Mucosa of stomach (tissue), 1 donor: Measurements from ENCODE around the gene NPDC1.

Experiments used
- H3K27me3 ChIP-seq: one replicate; pipeline ENCODE4 v1.7.0; 2013; ENCODE audit warnings: mild to moderate bottlenecking, low read length; ENCODE audit not compliant: control insufficient read depth, insufficient read depth
- H3K36me3 ChIP-seq: one replicate; pipeline ENCODE4 v1.7.0; 2013; ENCODE audit warnings: low read length; ENCODE audit not compliant: control insufficient read depth, insufficient read depth
- H3K4me1 ChIP-seq: one replicate; pipeline ENCODE4 v1.7.0; 2013; ENCODE audit warnings: mild to moderate bottlenecking, low read length; ENCODE audit not compliant: control insufficient read depth, insufficient read depth
- H3K4me3 ChIP-seq: one replicate; pipeline ENCODE4 v1.7.0; 2013; ENCODE audit warnings: low read length
- H3K9ac ChIP-seq: one replicate; pipeline ENCODE4 v1.7.0; 2013; ENCODE audit warnings: mild to moderate bottlenecking, low read length, moderate library complexity
- H3K9me3 ChIP-seq: one replicate; pipeline ENCODE4 v1.7.0; 2013; ENCODE audit warnings: mild to moderate bottlenecking, low read length, moderate library complexity; ENCODE audit not compliant: control insufficient read depth
- donor health status: Pancreatic carcinoma.

NPDC1 gene

GRCh38 chr9:137021568-137021978 lies 24.4 kb downstream of the NPDC1 start:
- no peak overlapping the region for H3K4me3 ChIP-seq
- no peak overlapping the region for H3K9ac ChIP-seq

GRCh38 chr9:137020771-137021567 lies 25.0 kb downstream of the NPDC1 start:
- no peaks in the 10 kb centered on the region for H3K9me3 ChIP-seq
- H3K27me3 ChIP-seq = no peaks in the 10 kb centered on the region
- H3K4me1 ChIP-seq = peaks cover 30% of the 10 kb centered on the region
- no peaks in the 10 kb centered on the region for H3K36me3 ChIP-seq
- H3K4me3 ChIP-seq = no peak overlapping the region
- no peak overlapping the region for H3K9ac ChIP-seq

More at GRCh38 chr9:137021568-137021978, 24.4 kb downstream of the NPDC1 start:
- Histone ChIP-seq H3K4me1 (peaks cover 35% of the 10 kb centered on the region), H3K9me3 (no peaks in the 10 kb centered on the region), H3K36me3 (no peaks in the 10 kb centered on the region), H3K27me3 (no peaks in the 10 kb centered on the region)

GRCh38 chr9:137019891-137020683 lies 25.9 kb downstream of the NPDC1 start:
- no peaks in the 10 kb centered on the region for H3K36me3 ChIP-seq
- no peak overlapping the region for H3K9ac ChIP-seq
- no peaks in the 10 kb centered on the region for H3K27me3 ChIP-seq
- H3K4me1 ChIP-seq = peaks cover 21% of the 10 kb centered on the region
- H3K9me3 ChIP-seq = no peaks in the 10 kb centered on the region
- H3K4me3 ChIP-seq = no peak overlapping the region

- H3K9me3 ChIP-seq = no peaks in the 10 kb centered on the region
- H3K4me1 ChIP-seq = peaks cover 20% of the 10 kb centered on the region
- H3K27me3 ChIP-seq = no peaks in the 10 kb centered on the region
- no peak overlapping the region for H3K4me3 ChIP-seq
- no peak overlapping the region for H3K9ac ChIP-seq
- no peaks in the 10 kb centered on the region for H3K36me3 ChIP-seq
These were observed 27.0 kb downstream of the NPDC1 start for GRCh38 chr9:137018761-137019559.

GRCh38 chr9:137017791-137018497 lies 28.0 kb downstream of the NPDC1 start:
- no peaks in the 10 kb centered on the region for H3K27me3 ChIP-seq
- no peaks in the 10 kb centered on the region for H3K36me3 ChIP-seq
- no peak overlapping the region for H3K9ac ChIP-seq
- no peaks in the 10 kb centered on the region for H3K9me3 ChIP-seq
- no peak overlapping the region for H3K4me3 ChIP-seq
- peaks cover 17% of the 10 kb centered on the region for H3K4me1 ChIP-seq

- Histone ChIP-seq H3K9ac (no peak overlapping the region), H3K36me3 (no peaks in the 10 kb centered on the region), H3K4me1 (peaks cover 8% of the 10 kb centered on the region), H3K9me3 (no peaks in the 10 kb centered on the region), H3K27me3 (no peaks in the 10 kb centered on the region), H3K4me3 (no peak overlapping the region)
These were observed 28.9 kb downstream of the NPDC1 start for GRCh38 chr9:137017071-137017470.

- Histone ChIP-seq H3K4me3 (no peak overlapping the region), H3K9me3 (no peaks in the 10 kb centered on the region), H3K27me3 (no peaks in the 10 kb centered on the region), H3K9ac (no peak overlapping the region), H3K36me3 (no peaks in the 10 kb centered on the region), H3K4me1 (peaks cover 1% of the 10 kb centered on the region)
These were observed 29.5 kb downstream of the NPDC1 start for GRCh38 chr9:137016436-137016835.

- Histone ChIP-seq H3K4me3 (no peak overlapping the region), H3K27me3 (no peaks in the 10 kb centered on the region), H3K9me3 (no peaks in the 10 kb centered on the region), H3K4me1 (no peaks in the 10 kb centered on the region), H3K36me3 (no peaks in the 10 kb centered on the region), H3K9ac (no peak overlapping the region)
These were observed 30.0 kb downstream of the NPDC1 start for GRCh38 chr9:137015976-137016375.

GRCh38 chr9:137015540-137015930 lies 30.4 kb downstream of the NPDC1 start:
- no peaks in the 10 kb centered on the region for H3K36me3 ChIP-seq
- H3K4me3 ChIP-seq = no peak overlapping the region
- no peaks in the 10 kb centered on the region for H3K9me3 ChIP-seq
- no peaks in the 10 kb centered on the region for H3K27me3 ChIP-seq
- H3K4me1 ChIP-seq = no peaks in the 10 kb centered on the region
- no peak overlapping the region for H3K9ac ChIP-seq

- H3K9ac ChIP-seq = no peak overlapping the region
- no peaks in the 10 kb centered on the region for H3K36me3 ChIP-seq
- no peak overlapping the region for H3K4me3 ChIP-seq
- no peaks in the 10 kb centered on the region for H3K4me1 ChIP-seq
- H3K9me3 ChIP-seq = no peaks in the 10 kb centered on the region
- no peaks in the 10 kb centered on the region for H3K27me3 ChIP-seq
These were observed 31.0 kb downstream of the NPDC1 start for GRCh38 chr9:137014776-137015539.

- no peaks in the 10 kb centered on the region for H3K4me1 ChIP-seq
- H3K9ac ChIP-seq = no peak overlapping the region
- no peaks in the 10 kb centered on the region for H3K9me3 ChIP-seq
- no peak overlapping the region for H3K4me3 ChIP-seq
- no peaks in the 10 kb centered on the region for H3K27me3 ChIP-seq
- H3K36me3 ChIP-seq = no peaks in the 10 kb centered on the region
These were observed 31.8 kb downstream of the NPDC1 start for GRCh38 chr9:137014166-137014565.
